NCI-H1048 (cell line): ENCODE results near the gene SMIM1.

Experiments used
- DNase-seq: peaks from one replicate; lab custom pipeline; 2025; lab: John Stamatoyannopoulos, UW

SMIM1 gene

GRCh38 chr1:3777078-3777547, 4.6 kb downstream of the SMIM1 start:
- DNase-seq = no peak

GRCh38 chr1:3777647-3778589, 5.4 kb downstream of the SMIM1 start:
- no peak for DNase-seq

GRCh38 chr1:3778590-3779264, 6.2 kb downstream of the SMIM1 start:
- DNase-seq = no peak

GRCh38 chr1:3779265-3779911, 6.8 kb downstream of the SMIM1 start:
- DNase-seq = no peak

GRCh38 chr1:3779912-3780416, 7.4 kb downstream of the SMIM1 start:
- DNase-seq = no peak

GRCh38 chr1:3780901-3781300, 8.4 kb downstream of the SMIM1 start:
- DNase-seq = no peak

GRCh38 chr1:3783651-3784474, 11.3 kb downstream of the SMIM1 start:
- no peak for DNase-seq

- DNase-seq = no peak
These were observed 12.5 kb downstream of the SMIM1 start for GRCh38 chr1:3785045-3785444.

- no peak for DNase-seq
These were observed 13.1 kb downstream of the SMIM1 start for GRCh38 chr1:3785456-3786157.

GRCh38 chr1:3786468-3787348, 14.2 kb downstream of the SMIM1 start:
- no peak for DNase-seq

- DNase-seq = no peak
These were observed 14.8 kb downstream of the SMIM1 start for GRCh38 chr1:3787349-3787715.

GRCh38 chr1:3787745-3788605, 15.4 kb downstream of the SMIM1 start:
- DNase-seq = no peak

- DNase-seq = no peak
These were observed 16.3 kb downstream of the SMIM1 start for GRCh38 chr1:3788756-3789420.

- DNase-seq = no peak
These were observed 17.1 kb downstream of the SMIM1 start for GRCh38 chr1:3789421-3790300.

GRCh38 chr1:3790500-3790923, 18.0 kb downstream of the SMIM1 start:
- DNase-seq = no peak

GRCh38 chr1:3790952-3791351, 18.4 kb downstream of the SMIM1 start:
- no peak for DNase-seq

- DNase-seq = no peak
These were observed 23.1 kb downstream of the SMIM1 start for GRCh38 chr1:3795453-3796214.
